ENCODE results near the gene STMN1. TPM values are rescaled to one million over a fixed set of nuclear protein-coding genes. Genes with fewer than 3 reads are reported as not detected.

Gene STMN1
- total and polyA plus RNA-seq, 2 of the 8 experiments (the other 6 are each of a cell fraction or from before 2014, with no cell fraction given), result 116 to 564 TPM

DNA sequence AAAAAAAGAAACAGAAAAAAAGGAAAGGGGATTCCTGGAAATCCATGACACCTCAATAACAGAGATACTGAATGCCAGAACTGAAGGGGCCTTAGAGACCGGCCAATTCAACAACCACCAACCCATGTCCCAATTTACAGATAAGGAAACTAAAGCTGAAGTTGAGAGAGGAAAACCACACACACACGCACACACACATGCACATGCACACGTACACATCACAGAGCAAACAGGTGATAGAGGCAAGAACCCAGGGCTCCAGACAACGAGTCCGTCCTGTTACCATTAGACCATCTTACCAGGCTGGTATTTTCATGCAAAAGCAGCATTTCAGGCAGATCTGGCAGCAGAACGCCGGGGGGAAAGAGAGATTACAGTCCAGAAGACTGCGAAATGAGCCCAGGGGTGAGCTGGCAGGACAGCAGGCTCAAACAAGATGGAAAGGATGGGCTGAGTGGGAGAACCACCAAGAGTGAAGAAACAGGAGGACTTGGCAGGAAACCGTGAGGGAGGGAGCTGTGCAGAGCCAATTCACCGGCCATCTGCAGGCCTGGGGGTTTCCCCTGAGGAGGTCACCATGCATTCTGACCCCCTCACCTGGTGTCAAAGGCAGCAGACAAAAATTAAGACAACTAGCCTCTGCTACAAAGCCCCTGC, 48.2 kb upstream of the STMN1 start:
- WGBS, 2 experiments (ENCODE audit: extremely low coverage in 1 of 2, insufficient coverage in 1 of 2, insufficient read length in 1 of 2, insufficient replicate concordance in 2 of 2, low coverage in 1 of 2, low lambda C conversion rate in 2 of 2, missing lambda C conversion rate in 1 of 2), result 82% methylated on average over 10 of the region's 10 CpGs; no CpG with 5 or more reads in 1 of the 2 experiments

More for the DNA sequence above, 48.2 kb upstream of the STMN1 start:
- H3K27me3 ChIP-seq (replicated peaks in 1 of 4; ENCODE audit: control insufficient read depth in 3 of 4, extremely low read depth in 1 of 4, insufficient read depth in 3 of 4, low read length in 3 of 4), result no peaks in the 10 kb centered on the region
- H4K20me1 ChIP-seq (replicated peaks in 1 of 2; ENCODE audit: control insufficient read depth in 1 of 2, insufficient read depth in 2 of 2, low read length in 2 of 2), result no peaks in the 10 kb centered on the region
- H3K18ac ChIP-seq (ENCODE audit: extremely low read depth, low read length), result no peak overlapping the region
- peaks cover 2% of the 10 kb centered on the region; the same call in 1 of the 2 replicates for H3K23me2 ChIP-seq (ENCODE audit: low read depth, low read length)
- H4K5ac ChIP-seq (ENCODE audit: insufficient read length, low read depth, low read length), result no peak overlapping the region
- no peak overlapping the region for H2BK20ac ChIP-seq (ENCODE audit: low read length)
- H3K27ac ChIP-seq (ENCODE audit: low read depth, low read length), result no peak overlapping the region
- H4K91ac ChIP-seq (replicated peaks; ENCODE audit: insufficient read length, low read length), result no peak overlapping the region
- no peaks in the 10 kb centered on the region for H3K36me3 ChIP-seq (ENCODE audit: control insufficient read depth in 2 of 4, insufficient read depth in 4 of 4, low read length in 3 of 4)
- no peak overlapping the region for H2AFZ ChIP-seq (ENCODE audit: low read length)
- 0 out of 4 replicates have a peak, but pooled peaks cover 0 to 4% of the 10 kb centered on the region in 2 experiments for H3K9me3 ChIP-seq (ENCODE audit: insufficient read depth in 2 of 2, low read depth in 1 of 2, low read length in 1 of 2)
- TF ChIP-seq HDAC6 (IDR thresholded peaks at IDR 0.05; ENCODE audit: low read depth, low read length), result no peak
- TF ChIP-seq, protein P1, sequence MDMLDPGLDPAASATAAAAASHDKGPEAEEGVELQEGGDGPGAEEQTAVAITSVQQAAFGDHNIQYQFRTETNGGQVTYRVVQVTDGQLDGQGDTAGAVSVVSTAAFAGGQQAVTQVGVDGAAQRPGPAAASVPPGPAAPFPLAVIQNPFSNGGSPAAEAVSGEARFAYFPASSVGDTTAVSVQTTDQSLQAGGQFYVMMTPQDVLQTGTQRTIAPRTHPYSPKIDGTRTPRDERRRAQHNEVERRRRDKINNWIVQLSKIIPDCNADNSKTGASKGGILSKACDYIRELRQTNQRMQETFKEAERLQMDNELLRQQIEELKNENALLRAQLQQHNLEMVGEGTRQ (IDR thresholded peaks at IDR 0.05; ENCODE audit: low read length), result no peak
- no peak for TF ChIP-seq POLR2A (IDR thresholded peaks at IDR 0.05; ENCODE audit: control extremely low read depth in 1 of 2, low read depth in 2 of 2, low read length in 2 of 2)
- no peak overlapping the region for H2BK12ac ChIP-seq (ENCODE audit: low read depth, low read length)
- peaks cover 0 to 5% (median 3%) of the 10 kb centered on the region in 4 experiments; a peak in 2 of 7 replicates for H3K4me1 ChIP-seq (replicated peaks in 1 of 4; ENCODE audit: control insufficient read depth in 3 of 4, insufficient read depth in 4 of 4, low read length in 3 of 4)
- no peak overlapping the region for H3K23ac ChIP-seq (ENCODE audit: insufficient read length)
- H3K4me3 ChIP-seq (ENCODE audit: extremely low read depth in 1 of 4, insufficient read depth in 2 of 4, low read depth in 3 of 4, low read length in 4 of 4), result no peak overlapping the region
- no peaks in the 10 kb centered on the region for H3K79me1 ChIP-seq (ENCODE audit: low read depth, low read length)
- no peak overlapping the region for H4K8ac ChIP-seq (ENCODE audit: extremely low read depth, insufficient read depth, low read length)
- H2BK15ac ChIP-seq (ENCODE audit: low read length), result no peak overlapping the region; the same call in 1 of the 2 replicates
- H2AK5ac ChIP-seq (ENCODE audit: low read depth, low read length), result no peak overlapping the region
- no peaks in the 10 kb centered on the region for H3K79me2 ChIP-seq (ENCODE audit: control insufficient read depth in 1 of 2, insufficient read depth in 2 of 2, low read length in 2 of 2)
- peak overlapping the region; percentile 78 for H3K4ac ChIP-seq (replicated peaks; ENCODE audit: insufficient read length, low read depth, low read length)
- H3K14ac ChIP-seq (ENCODE audit: insufficient read length), result no peak overlapping the region
- POLR2A ChIA-PET (ENCODE audit: partially characterized antibody), result interaction anchor here (0.7 to 2.4 kb wide), 3 partner anchors 10 to 59 kb away, joined by 3 to 6 read pairs (median 3); no protein-coding TSS in a partner anchor
- no peak for FAIRE-seq
- CTCF ChIA-PET (ENCODE audit: partially characterized antibody), result interaction anchor here (0.6 to 2.7 kb wide), 6 partner anchors 33 to 191 kb away, joined by 3 to 11 read pairs (median 4); partner anchors contain the start of gene PAFAH2
- no peak overlapping the region for H2BK120ac ChIP-seq (replicated peaks; ENCODE audit: low read depth, low read length)
- DNase-seq (ENCODE audit: low read depth in 1 of 2, low spot score in 2 of 2), result no peak
- no peak overlapping the region for H3K9ac ChIP-seq (replicated peaks in 1 of 4; ENCODE audit: extremely low read depth in 1 of 4, low read depth in 3 of 4, low read length in 3 of 4)
- H3K4me2 ChIP-seq (ENCODE audit: insufficient read depth in 1 of 2, low read depth in 2 of 2, low read length in 2 of 2), result no peak overlapping the region
- H3K56ac ChIP-seq (replicated peaks; ENCODE audit: insufficient read length, low read depth, low read length), result no peak overlapping the region
- H2BK5ac ChIP-seq (ENCODE audit: low read depth, low read length), result 0 out of 2 replicates have a peak overlapping the region, but pooled peaks have one; percentile 24

Data from H1 (cell line).